ENCODE measurements around the gene DEFB121. TPM values are rescaled to one million over a fixed set of nuclear protein-coding genes. Genes with fewer than 3 reads are reported as not detected.

The DEFB121 gene
- total RNA-seq, 1 experiment from 2014 or later = not detected

Other genes with a start within 250 kb of the DEFB121 start
- not detected for gene DEFB115, start 148.6 kb downstream of the DEFB121 start, total RNA-seq (2021; ENCODE audit: unreplicated experiment)
- not detected for gene DEFB116, start 97.6 kb downstream of the DEFB121 start, total RNA-seq (2021; ENCODE audit: unreplicated experiment)
- not detected for gene DEFB118, start 37.6 kb downstream of the DEFB121 start, total RNA-seq (2021; ENCODE audit: unreplicated experiment)
- gene DEFB119, start 15.6 kb downstream of the DEFB121 start, total RNA-seq (2021; ENCODE audit: unreplicated experiment) = not detected
- not detected for gene DEFB123, start 34.4 kb upstream of the DEFB121 start, total RNA-seq (2021; ENCODE audit: unreplicated experiment)
- not detected for gene DEFB124, start 68.9 kb upstream of the DEFB121 start, total RNA-seq (2021; ENCODE audit: unreplicated experiment)
- not detected for gene REM1, start 69.1 kb upstream of the DEFB121 start, total RNA-seq (2021; ENCODE audit: unreplicated experiment)
- gene HM13, start 108.2 kb upstream of the DEFB121 start, total RNA-seq (2021; ENCODE audit: unreplicated experiment) = 183 TPM
- 811 TPM for gene ID1, start 199.1 kb upstream of the DEFB121 start, total RNA-seq (2021; ENCODE audit: unreplicated experiment)
- gene COX4I2, start 231.7 kb upstream of the DEFB121 start, total RNA-seq (2021; ENCODE audit: unreplicated experiment) = not detected

All from HCT116 (cell line).